Stimulated activated CD4-positive, alpha-beta T cell treated with anti-CD3 and anti-CD28 coated beads, Interleukin-4, amount 100 ng/mL, for 4 hours (primary cell): ENCODE data around the gene ZFHX3.

Source experiments
- DNase-seq, 2 experiments: peaks; one replicate each; pipeline ENCODE4 v3.0.0-alpha.2; 2020

Gene ZFHX3

GRCh38 chr16:72924927-72925630 lies 122.8 kb downstream of the ZFHX3 start:
- DNase-seq, result no peak

GRCh38 chr16:72924537-72924926 lies 123.4 kb downstream of the ZFHX3 start:
- DNase-seq, result no peak

- no peak for DNase-seq
Observed at GRCh38 chr16:72923757-72924156, 124.2 kb downstream of the ZFHX3 start.

- no peak for DNase-seq
Observed at GRCh38 chr16:72922714-72923113, 125.2 kb downstream of the ZFHX3 start.

- DNase-seq, result no peak
Observed at GRCh38 chr16:72921620-72922019, 126.3 kb downstream of the ZFHX3 start.

- no peak for DNase-seq
Observed at GRCh38 chr16:72921106-72921505, 126.8 kb downstream of the ZFHX3 start.

GRCh38 chr16:72917051-72917450 lies 130.9 kb downstream of the ZFHX3 start:
- no peak for DNase-seq

- DNase-seq, result no peak
Observed at GRCh38 chr16:72915331-72915730, 132.6 kb downstream of the ZFHX3 start.

- no peak for DNase-seq
Observed at GRCh38 chr16:72913551-72913950, 134.4 kb downstream of the ZFHX3 start.

GRCh38 chr16:72911971-72912370 lies 136.0 kb downstream of the ZFHX3 start:
- DNase-seq, result no peak

- DNase-seq, result no peak
Observed at GRCh38 chr16:72910875-72911274, 137.1 kb downstream of the ZFHX3 start.

- no peak for DNase-seq
Observed at GRCh38 chr16:72910381-72910780, 137.5 kb downstream of the ZFHX3 start.

- DNase-seq, result no peak
Observed at GRCh38 chr16:72909196-72909595, 138.7 kb downstream of the ZFHX3 start.

- no peak for DNase-seq
Observed at GRCh38 chr16:72908362-72909167, 139.4 kb downstream of the ZFHX3 start.

- no peak for DNase-seq
Observed at GRCh38 chr16:72905581-72905980, 142.3 kb downstream of the ZFHX3 start.

GRCh38 chr16:72903176-72903575 lies 144.8 kb downstream of the ZFHX3 start:
- no peak for DNase-seq

GRCh38 chr16:72902206-72902605 lies 145.7 kb downstream of the ZFHX3 start:
- DNase-seq, result no peak

GRCh38 chr16:72901000-72901627 lies 146.8 kb downstream of the ZFHX3 start:
- no peak for DNase-seq

GRCh38 chr16:72898216-72898825 lies 149.6 kb downstream of the ZFHX3 start:
- no peak for DNase-seq

GRCh38 chr16:72897707-72898106 lies 150.2 kb downstream of the ZFHX3 start:
- DNase-seq, result no peak

- DNase-seq, result no peak
Observed at GRCh38 chr16:72896485-72897118, 151.3 kb downstream of the ZFHX3 start.

GRCh38 chr16:72895951-72896350 lies 152.0 kb downstream of the ZFHX3 start:
- DNase-seq, result no peak
